Prostate gland (tissue), 2 donors: ENCODE results near the gene GLIS1. TPM values are rescaled to one million over a fixed set of nuclear protein-coding genes. Genes with fewer than 3 reads are reported as not detected.
A peak's percentile ranks its signal among the peaks of the same experiment; 100 is the strongest.

Source experiments
- DNase-seq: peaks from one replicate; pipeline ENCODE4 v3.0.0-alpha.2; 2019; ENCODE audit warnings: low spot score
- H3K27ac ChIP-seq, 2 donors: fragments of 200-600 bp; sonication (generic); 2 replicates each; pipeline ENCODE4 v1.5.1; 2017 to 2019
- H3K27me3 ChIP-seq: fragments of 200-600 bp; sonication (generic); replicated peaks from 2 replicates; pipeline ENCODE4 v1.5.1; 2019; ENCODE audit not compliant: insufficient read depth
- H3K36me3 ChIP-seq, 2 donors: fragments of 200-600 bp; sonication (generic); 1 replicate in 1 of 2; 2 replicates in 1 of 2; pipeline versions ENCODE4 v1.5.1 to v1.8.1; 2017 to 2019
- H3K4me1 ChIP-seq: fragments of 200-600 bp; sonication (generic); replicated peaks from 2 replicates; pipeline ENCODE4 v1.5.1; 2019
- H3K4me3 ChIP-seq, 2 donors: fragments of 200-600 bp; sonication (generic); 2 replicates each; pipeline ENCODE4 v1.5.1; 2017 to 2019
- H3K9me3 ChIP-seq: fragments of 200-600 bp; sonication (generic); 2 replicates; pipeline ENCODE4 v1.5.1; 2017
- CTCF ChIP-seq, 4 experiments: fragments of 200-600 bp in 2 of 4; fragments of 450-650 bp in 2 of 4; sonication (generic) in 2 of 4; IDR thresholded peaks; 1 replicate in 3 of 4; 2 replicates in 1 of 4; pipeline ENCODE4 v1.5.1; 2016 to 2019; ENCODE audit warnings: antibody characterized with exemption in 4 of 4, mild to moderate bottlenecking in 2 of 4, moderate library complexity in 2 of 4
- POLR2A ChIP-seq: fragments of 450-650 bp; IDR thresholded peaks from one replicate; pipeline ENCODE4 v1.6.1; 2016; ENCODE audit warnings: antibody characterized with exemption, mild to moderate bottlenecking
- POLR2AphosphoS5 ChIP-seq: sonication (generic); formaldehyde crosslinking; IDR thresholded peaks from one replicate; pipeline ENCODE4 v1.6.1; 2017; ENCODE audit warnings: antibody characterized with exemption
- WGBS: methylation state at CpG from one replicate; pipeline ENCODE4 v1.1.5; 2018; 5-methylcytosine and 5-hydroxymethylcytosine counted together
- intact Hi-C: fragments of 100-400 bp; cut with DNase I; formaldehyde crosslinking; loops from one replicate; pipeline ENCODE4 v1.14.2; 2022
- total RNA-seq, 2 donors: library from RNA; depleted of rRNA; stranded (reverse); fragments of >200 nt; gene quantifications; one replicate each; pipeline ENCODE4 v1.1.0, GENCODE V29; 2016

GLIS1 gene
- total RNA-seq, 2 donors from 2014 or later = 1.1 to 8.1 TPM

- WGBS = 35% methylated on average over 29 of the region's 29 CpGs
- H3K4me1 ChIP-seq = peaks cover 4% of the 10 kb centered on the region
- no peak overlapping the region for H3K4me3 ChIP-seq
- no peaks in the 10 kb centered on the region for H3K9me3 ChIP-seq
- H3K36me3 ChIP-seq = no peaks in the 10 kb centered on the region
- TF ChIP-seq POLR2A = no peak
- no peak for TF ChIP-seq CTCF (IDR thresholded peaks at IDR 0.05)
- peak; percentile 78 for TF ChIP-seq POLR2AphosphoS5
- intact Hi-C loops = no loop called here
- H3K27me3 ChIP-seq = no peaks in the 10 kb centered on the region
- peak; percentile 72 for DNase-seq
- H3K27ac ChIP-seq = peak overlapping the region; percentile 22 to 34
Measured at GRCh38 chr1:53526451-53527101, 212.4 kb downstream of the GLIS1 start.

GRCh38 chr1:53525595-53525994 lies 213.4 kb downstream of the GLIS1 start:
- H3K36me3 ChIP-seq = no peaks in the 10 kb centered on the region
- intact Hi-C loops = no loop called here
- 86% methylated on average over 11 of the region's 11 CpGs for WGBS
- no peaks in the 10 kb centered on the region for H3K27me3 ChIP-seq
- no peak for DNase-seq
- no peaks in the 10 kb centered on the region for H3K9me3 ChIP-seq
- no peak overlapping the region for H3K27ac ChIP-seq
- TF ChIP-seq POLR2AphosphoS5 (no peak), POLR2A (no peak), CTCF (IDR thresholded peaks at IDR 0.05) (no peak)
- H3K4me1 ChIP-seq = peaks cover 4% of the 10 kb centered on the region
- no peak overlapping the region for H3K4me3 ChIP-seq

GRCh38 chr1:53524428-53525375 lies 214.3 kb downstream of the GLIS1 start:
- no peaks in the 10 kb centered on the region for H3K9me3 ChIP-seq
- WGBS = 72% methylated on average over 35 of the region's 35 CpGs
- no peak overlapping the region for H3K27ac ChIP-seq
- peaks cover 4% of the 10 kb centered on the region for H3K4me1 ChIP-seq
- intact Hi-C loops = no loop called here
- H3K4me3 ChIP-seq = no peak overlapping the region
- no peak for TF ChIP-seq POLR2A
- TF ChIP-seq POLR2AphosphoS5 = no peak
- no peak for TF ChIP-seq CTCF (IDR thresholded peaks at IDR 0.05)
- H3K27me3 ChIP-seq = no peaks in the 10 kb centered on the region
- no peak for DNase-seq
- H3K36me3 ChIP-seq = no peaks in the 10 kb centered on the region

GRCh38 chr1:53521924-53522552 lies 216.9 kb downstream of the GLIS1 start:
- H3K27ac ChIP-seq = no peak overlapping the region
- WGBS = 51% methylated on average over 11 of the region's 11 CpGs
- no peak for DNase-seq

More at GRCh38 chr1:53521924-53522552, 216.9 kb downstream of the GLIS1 start:
- Histone ChIP-seq H3K9me3 (no peaks in the 10 kb centered on the region), H3K36me3 (no peaks in the 10 kb centered on the region), H3K27me3 (no peaks in the 10 kb centered on the region), H3K4me3 (no peak overlapping the region), H3K4me1 (peaks cover 4% of the 10 kb centered on the region)
- TF ChIP-seq POLR2AphosphoS5 (no peak), CTCF (IDR thresholded peaks at IDR 0.05) (no peak), POLR2A (no peak)
- intact Hi-C loops = no loop called here
